ENCODE measurements around the gene NNMT.
A peak's percentile ranks its signal among the peaks of the same experiment; 100 is the strongest.

NNMT gene

DNA sequence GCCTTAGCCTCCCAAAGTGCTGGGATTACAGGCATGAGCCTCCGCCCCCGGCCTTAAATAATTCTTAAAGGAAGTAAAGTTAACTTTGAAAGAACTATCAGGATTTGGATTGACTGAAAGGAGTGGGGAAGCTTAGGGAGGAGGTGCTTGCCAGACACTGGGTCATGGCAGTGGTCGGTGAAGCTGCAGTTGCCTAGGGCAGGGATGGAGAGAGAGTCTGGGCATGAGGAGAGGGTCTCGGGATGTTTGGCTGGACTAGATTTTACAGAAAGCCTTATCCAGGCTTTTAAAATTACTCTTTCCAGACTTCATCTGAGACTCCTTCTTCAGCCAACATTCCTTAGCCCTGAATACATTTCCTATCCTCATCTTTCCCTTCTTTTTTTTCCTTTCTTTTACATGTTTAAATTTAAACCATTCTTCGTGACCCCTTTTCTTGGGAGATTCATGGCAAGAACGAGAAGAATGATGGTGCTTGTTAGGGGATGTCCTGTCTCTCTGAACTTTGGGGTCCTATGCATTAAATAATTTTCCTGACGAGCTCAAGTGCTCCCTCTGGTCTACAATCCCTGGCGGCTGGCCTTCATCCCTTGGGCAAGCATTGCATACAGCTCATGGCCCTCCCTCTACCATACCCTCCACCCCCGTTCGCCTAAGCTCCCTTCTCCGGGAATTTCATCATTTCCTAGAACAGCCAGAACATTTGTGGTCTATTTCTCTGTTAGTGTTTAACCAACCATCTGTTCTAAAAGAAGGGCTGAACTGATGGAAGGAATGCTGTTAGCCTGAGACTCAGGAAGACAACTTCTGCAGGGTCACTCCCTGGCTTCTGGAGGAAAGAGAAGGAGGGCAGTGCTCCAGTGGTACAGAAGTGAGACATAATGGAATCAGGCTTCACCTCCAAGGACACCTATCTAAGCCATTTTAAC is at the start of gene NNMT:
NNMT (plus strand) TSS at position 724 of the 929 bp plus-strand sequence; CDS start at position 882, 158 bp downstream.
- no peak for DNase-seq (ENCODE audit: low spot score)

DNA sequence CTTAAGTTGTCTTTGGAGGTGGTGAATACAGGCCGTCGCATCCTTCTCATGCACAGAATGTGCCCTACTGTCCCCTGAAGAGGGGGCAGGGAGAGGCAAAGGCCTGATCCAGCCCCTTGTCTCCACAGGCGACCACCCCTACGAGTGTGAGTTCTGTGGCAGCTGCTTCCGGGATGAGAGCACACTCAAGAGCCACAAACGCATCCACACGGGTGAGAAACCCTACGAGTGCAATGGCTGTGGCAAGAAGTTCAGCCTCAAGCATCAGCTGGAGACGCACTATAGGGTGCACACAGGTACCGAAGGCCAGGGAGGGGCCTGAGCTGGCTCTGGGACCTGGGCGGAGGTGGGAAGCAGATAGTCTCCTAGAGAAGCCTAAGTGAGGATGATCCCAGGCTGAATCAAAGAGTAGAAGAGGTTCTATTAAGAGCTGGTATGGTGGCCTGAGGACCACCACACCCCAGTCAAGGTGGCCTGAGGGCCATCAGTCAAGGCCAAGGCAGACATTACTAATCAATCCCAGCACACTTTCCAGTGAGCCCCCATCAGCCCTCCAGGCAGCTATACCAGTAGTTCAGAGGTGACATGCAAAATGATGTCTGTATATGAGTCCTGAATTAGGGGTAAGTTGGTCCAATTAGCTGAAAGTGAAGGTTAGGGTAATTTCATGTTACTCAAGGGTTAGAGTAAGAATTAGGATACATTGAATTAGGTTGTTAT is 49.0 kb upstream of the NNMT start:
- DNase-seq (ENCODE audit: low spot score) = no peak

DNA sequence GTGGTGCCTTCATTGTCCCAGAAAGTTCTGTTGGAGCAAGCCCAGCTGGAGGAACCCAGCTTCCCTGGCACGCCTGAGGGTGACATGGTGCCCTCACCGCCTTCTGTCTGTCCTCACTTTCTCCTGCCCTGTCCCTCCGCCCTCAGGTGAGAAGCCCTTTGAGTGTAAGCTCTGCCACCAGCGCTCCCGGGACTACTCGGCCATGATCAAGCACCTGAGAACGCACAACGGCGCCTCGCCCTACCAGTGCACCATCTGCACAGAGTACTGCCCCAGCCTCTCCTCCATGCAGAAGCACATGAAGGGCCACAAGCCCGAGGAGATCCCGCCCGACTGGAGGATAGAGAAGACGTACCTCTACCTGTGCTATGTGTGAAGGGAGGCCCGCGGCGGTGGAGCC is 46.0 kb upstream of the NNMT start:
- DNase-seq (ENCODE audit: low spot score) = no peak

DNA sequence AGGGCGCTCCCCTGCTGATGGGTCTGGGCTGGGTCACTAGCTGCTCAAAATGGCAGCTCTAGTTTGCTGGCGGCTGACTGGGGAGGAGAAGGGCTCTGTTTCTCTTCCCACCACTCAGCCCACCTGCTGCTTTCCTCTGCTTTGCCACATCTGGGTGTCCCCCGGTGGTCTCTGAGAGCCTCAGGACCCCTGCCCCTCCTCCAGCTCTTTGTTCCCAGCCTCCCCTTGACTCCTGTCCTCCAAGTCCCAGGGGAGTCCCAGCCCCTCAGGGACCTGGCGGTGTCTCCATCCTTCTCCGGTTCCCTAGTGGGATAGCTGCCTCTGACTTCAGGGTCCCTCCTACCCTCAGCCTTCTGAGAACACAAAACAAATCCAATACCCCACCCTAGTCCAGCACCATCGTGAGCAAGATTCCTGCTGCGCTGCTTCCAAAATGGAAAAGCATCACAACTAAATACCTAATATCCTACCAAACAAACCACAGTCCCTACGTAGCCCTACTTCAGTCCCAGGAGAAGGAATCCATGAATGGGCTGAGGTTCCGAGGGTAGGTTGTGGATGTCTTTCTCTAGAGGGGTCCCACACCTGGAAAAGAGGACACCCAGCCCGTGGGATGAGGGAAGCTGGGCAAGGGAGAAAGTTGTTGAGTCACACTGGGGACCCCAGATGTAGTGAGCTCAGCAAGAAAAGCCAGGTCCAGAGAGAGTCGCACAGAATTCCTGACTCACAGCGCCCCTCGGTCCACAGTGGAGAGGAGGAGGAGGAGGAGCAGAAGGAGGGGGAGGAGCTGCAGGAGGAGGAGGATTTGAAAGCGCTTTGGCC is 45.0 kb upstream of the NNMT start:
- no peak for DNase-seq (ENCODE audit: low spot score)

DNA sequence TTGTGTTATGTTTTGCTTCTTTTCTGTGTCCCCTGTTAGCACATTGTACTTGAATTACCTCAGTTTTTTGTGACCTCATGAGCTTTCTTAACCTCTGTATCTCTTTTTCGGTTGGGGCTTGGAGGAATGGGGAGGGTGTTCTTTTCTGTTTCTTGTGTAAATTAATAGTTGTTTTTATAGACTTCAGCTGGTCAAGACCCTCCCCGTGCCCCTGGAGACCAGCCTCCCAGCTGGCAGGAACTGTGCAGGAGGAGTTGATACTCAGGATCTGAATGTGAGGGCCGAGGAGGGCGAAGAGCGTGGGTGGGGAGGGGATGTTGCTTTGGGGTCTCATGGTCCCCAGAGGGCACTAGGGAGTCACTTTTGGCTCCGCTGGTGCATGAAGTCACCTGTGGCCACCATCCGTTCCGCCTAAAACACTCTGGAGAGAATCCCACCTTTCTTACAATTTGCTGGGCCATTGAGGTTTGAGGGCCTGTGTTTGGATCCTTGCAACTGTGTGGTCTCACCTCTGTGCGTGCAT is 44.3 kb upstream of the NNMT start:
- DNase-seq (ENCODE audit: low spot score) = no peak

DNA sequence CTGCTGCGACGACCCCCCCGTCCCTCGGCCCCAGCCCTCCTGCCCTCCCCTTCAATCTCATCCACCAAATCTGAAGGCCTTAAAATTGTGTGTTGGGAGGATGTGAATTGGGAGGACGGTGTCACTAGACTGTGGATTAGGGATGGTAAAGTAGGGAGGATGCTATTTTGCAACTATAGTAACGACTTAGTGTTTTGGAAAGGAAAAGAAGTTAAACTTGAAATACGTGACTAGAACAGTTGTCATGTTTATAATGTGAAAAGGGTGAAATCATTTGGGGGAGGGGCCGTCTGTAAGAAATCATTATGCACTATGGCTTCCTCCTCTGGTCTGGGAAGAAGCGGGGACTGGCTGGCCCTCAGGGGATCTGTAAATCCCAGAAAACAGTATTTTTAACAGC is 43.4 kb upstream of the NNMT start:
- no peak for DNase-seq (ENCODE audit: low spot score)

DNA sequence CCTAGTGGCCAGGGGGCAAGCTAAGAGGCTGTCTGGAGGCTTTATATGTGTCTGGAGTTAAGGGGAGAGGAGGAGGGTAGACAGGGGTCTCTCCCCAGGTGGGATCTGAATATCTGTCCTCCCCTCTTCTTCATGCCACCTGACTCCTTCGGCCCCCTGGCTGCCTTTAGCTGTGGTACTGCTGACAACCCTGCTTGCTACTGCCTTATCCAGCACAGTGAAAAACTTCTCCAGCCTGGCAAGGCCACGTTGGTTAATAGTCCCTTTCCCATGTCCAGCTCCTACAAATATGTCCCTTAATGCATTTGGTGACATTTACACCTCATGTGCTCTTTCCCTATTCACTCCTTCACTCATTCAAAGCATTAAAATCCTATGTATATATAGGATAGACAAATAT is 42.4 kb upstream of the NNMT start:
- no peak for DNase-seq (ENCODE audit: low spot score)

DNA sequence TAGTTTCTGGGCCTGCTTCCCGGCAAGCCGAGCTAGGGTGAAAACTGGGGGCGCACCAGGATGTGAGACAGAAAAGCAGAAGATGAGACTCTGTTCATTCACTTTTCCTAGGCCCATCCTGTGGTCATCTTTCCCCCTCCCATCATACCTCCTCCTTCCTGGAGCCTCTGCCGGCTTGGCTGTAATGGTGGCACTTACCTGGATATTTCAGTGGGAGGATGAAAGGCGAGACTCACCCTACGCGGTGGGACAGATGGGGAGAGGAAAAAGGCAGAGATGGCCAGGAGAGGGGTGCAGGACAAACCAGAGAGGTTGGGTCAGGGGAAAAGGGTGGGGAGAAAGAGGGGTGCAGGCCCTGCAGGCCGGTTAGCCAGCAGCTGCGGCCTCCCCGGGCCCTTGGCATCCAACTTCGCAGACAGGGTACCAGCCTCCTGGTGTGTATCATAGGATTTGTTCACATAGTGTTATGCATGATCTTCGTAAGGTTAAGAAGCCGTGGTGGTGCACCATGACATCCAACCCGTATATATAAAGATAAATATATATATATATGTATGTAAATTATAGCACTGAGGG is 41.5 kb upstream of the NNMT start:
- no peak for DNase-seq (ENCODE audit: low spot score)

DNA sequence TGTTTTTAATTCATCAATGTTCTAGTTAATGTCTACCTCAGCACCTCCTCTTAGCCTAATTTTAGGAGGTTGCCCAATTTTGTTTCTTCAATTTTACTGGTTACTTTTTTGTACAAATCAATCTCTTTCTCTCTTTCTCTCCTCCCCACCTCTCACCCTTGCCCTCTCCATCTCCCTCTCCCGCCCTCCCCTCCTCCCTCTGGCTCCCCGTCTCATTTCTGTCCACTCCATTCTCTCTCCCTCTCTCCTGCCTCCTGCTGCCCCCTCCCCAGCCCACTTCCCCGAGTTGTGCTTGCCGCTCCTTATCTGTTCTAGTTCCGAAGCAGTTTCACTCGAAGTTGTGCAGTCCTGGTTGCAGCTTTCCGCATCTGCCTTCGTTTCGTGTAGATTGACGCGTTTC is 40.9 kb upstream of the NNMT start:
- no peak for DNase-seq (ENCODE audit: low spot score)

DNA sequence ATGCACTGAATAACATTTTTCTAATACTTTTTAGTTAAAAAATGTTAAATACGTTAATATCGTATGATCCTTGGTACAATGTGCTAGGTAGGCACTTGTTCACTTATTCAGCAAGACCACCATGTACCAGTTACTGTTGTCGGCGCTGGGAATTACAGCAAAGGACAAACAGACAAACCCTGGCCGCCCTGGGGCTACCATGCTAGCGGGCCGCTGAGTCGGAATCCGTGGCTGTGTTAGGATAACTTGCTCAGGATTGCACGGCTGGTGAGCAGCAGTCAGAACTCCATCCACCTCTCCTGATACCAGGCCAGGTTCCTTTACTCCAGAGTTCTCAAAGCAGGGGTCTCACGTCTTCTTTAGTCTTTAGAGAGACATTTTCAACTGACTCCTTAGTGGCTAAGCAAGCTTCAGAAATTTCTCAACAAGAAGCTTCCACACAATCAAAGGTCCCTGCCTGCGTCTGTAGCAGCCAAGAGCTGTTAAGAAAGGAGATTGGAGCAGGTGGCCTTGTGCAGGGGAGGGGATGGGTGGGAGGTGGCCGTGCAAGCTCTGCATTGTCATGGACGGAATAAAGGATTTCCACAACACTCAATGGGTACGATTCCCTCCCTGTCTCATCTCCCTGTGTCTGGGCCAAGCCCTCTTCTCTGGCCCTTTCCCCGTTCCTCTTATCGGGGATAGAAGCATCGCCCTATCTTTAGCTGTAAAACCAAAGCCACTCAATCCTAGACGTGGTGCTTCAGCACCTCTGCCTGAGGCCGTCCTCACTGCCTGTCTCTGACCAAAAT is 39.8 kb upstream of the NNMT start:
- no peak for DNase-seq (ENCODE audit: low spot score)

DNA sequence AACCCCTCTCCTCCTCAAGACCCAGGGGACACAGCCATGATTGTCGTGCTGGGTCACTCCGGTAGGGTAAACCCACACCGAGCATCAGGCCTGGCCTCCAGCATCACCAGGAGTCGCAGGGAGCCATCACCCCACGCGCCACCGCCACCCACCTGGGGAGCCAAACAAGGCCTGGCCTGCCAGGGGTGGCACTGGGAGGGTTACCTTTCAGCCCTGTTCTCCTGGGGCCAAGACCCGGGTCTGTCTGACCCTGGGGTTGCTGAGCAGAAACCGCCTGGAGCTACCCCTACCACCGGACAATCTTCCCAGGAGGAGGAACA is 39.3 kb upstream of the NNMT start:
- DNase-seq (ENCODE audit: low spot score) = no peak

DNA sequence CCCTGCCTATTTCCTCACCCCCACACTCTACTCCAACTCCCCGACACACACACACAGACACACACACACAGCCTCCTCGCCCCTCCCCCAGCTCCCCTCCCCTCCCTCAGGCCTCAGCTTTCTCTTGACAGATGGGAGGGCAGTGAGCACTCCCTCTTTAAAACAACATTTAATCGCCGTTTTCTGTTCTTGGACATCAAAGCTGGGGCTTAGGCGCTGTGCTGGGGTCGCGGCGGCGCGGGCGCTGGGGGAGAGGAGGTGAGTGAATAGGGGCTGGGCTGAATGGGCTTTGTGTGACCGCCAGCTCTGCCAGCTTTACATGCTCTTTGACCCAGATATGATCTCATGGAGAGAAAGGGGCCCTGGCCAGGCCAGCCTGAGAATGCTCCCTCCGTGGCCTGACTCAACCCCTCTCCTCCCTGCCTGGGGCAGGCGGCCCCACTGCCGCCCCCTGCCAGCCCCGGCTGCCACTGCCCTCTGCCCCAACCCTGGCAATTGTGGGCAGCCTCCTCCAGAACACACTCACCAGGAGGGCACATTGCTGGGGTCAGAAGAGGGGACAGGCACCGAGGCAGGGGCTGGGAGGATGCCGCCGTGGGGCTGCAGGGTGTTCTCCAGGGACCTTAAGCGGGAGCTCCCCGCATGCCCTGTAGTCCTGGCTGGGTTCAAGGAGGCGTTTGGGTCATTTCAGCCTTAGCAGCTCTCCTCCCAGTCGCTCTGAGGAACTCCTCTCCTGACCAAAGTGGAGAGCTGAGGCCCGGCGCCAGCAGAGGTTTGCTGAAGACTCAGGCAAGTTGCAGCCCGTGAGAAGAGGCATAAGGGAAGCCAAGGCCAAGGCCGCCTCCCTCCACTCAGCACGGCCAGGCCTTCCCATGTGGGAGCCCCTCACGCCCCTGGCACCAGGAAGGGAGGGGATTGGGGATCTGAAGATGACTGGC is 38.3 kb upstream of the NNMT start:
- DNase-seq (ENCODE audit: low spot score) = no peak

DNA sequence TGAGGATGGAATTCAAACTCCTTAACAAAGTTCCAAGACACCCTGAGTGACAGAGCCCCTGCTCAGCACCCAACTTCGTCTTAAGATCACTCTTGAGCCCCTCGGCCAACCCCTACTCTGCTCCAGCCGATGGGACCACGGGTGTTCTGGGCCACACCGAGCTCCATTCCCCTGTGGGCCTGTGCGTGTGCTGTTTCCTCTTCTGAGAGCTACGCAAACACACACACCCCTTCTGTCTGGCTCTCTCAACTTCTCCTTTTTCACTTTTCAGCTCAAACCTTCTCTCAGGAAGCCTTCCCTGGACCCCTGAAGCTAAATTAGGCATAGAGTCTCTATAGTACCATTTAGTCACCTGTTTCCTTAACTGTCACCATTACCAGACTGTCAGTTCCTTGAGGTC is 37.5 kb upstream of the NNMT start:
- DNase-seq (ENCODE audit: low spot score) = no peak

DNA sequence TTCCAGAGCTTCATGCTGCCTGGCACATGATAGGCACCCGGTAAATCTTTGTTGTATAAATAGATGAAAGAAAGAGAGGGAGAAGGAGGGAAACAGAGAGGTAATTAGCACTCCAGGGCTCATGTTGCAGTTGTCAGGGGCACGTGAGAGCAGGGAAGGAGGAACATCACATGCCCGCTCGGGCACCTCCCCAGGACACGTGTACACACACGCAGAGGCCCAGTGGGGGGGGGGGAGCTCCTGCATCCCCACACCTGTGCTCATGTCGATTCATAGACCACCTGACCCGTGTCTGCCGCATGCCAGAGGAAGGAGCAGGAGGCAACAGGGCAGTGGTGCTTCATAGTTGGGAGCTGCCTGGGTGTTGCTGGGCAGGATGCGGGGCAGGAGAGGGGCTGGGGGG is 37.1 kb upstream of the NNMT start:
- no peak for DNase-seq (ENCODE audit: low spot score)

DNA sequence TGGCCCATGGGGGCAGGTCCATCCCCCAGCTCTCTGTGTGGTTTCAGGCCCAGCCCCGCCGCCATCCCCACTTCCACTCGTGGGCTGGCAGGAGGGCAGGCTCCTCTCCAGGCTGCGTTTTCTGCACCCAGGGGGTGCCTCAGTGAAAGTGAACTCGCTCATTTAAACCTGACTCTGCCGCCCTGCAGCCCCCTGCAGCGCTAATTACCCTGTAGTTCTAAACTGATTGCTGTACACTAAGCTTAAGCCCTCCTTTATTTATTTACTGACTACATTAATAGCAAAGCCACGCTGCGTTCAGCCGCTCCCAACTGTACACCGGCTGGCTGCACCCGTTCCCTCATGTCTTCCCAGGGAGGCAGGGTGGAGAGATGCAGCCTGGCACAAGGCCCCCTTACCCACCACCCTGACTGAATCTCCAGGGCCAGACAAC is 36.6 kb upstream of the NNMT start:
- no peak for DNase-seq (ENCODE audit: low spot score)

DNA sequence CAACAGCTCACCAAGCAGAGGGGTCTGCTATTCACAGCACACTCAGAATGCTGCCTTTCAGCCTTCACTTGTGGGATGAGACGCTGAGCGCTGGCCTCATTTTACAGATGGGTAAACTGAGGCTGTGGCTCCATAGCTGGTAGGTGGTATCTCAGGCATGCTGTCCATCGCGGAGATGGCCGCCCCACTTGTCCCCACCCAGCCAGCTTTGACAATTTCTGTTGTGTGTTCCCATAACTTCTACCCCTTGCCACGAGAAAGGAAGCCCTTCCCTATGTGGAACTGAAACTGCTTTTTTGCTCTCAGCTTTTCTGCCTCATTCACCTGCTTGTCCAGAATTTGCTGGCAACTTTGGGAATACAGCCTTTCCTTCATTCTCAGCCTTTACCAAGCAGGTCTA is 36.1 kb upstream of the NNMT start:
- DNase-seq (ENCODE audit: low spot score) = no peak

DNA sequence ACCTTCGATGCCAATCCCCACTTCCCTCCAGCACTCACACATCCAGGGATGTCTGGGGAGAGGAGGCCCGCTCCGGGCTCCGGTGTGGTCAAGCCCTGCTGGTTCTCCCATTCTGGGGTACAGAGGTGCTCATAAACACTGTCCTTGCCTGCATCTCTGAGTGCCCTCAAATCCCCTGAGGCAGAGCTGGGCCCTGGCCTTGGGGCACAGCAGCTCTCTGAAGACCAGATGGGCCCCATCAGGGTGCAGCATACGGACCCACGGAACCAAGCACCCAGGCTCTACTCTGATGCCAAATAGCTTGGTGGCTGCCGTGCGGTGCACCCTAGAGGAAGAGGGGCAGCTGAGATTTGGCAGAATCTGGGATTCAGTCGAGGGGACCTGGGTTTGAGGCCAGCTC is 35.7 kb upstream of the NNMT start:
- peak; percentile 46 for DNase-seq (ENCODE audit: low spot score)

DNA sequence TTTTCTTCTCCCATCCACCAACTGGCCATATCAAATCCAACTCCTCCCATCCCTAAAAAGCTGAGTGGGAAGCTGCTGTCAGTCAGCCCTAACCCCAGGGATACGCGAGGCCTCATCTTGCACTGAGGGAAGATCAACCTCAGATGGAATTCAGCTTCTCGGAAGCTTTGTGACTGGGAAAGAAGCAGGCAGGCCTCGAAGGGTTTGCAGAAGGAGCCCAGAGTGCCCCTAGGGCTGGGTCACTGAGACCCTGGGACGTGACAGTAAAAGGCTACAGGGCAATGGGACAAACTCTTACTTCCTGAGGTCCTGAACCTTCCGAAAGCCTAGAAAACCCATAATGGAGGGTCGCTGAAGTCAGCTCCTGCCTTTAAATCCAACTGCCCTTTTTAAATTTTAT is 34.4 kb upstream of the NNMT start:
- DNase-seq (ENCODE audit: low spot score) = no peak

DNA sequence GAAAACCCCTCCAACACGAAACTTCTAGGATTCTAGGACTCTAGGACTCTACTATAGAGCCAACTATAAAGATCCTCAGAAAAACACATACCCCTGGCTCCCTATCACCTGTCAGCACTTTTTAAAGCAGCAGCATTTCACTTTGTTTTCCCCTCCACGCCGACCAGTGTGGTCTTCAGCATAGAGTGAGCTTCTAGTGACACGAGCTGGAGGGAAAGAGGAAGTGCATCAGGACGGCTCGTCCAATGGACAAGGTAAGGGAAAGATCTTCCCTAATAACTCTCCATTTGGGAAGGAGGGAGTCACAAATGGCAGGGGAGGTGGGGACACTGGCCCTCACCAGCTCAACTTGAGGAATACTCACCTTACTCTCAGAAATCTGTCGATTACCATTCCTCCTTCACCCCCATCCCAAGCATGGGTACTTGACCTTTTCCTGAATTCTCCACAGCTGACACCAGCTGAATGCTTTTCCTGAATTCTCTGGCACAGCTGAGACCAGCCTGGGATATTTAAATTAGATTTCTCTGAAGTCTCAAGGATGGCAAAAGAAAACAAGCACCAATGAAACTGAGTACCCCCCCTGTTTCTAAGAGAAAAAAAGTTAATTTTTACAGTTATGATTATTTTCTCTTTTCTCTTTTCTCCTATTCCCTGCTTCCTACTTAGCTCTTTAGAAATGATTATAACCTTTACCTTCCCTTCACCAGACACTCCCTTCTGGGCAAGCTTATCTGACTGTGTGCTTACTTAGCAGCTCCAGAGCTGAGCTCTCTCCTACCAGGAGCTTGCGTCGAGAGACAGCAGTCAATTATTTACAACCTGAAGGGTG is 33.3 kb upstream of the NNMT start:
- DNase-seq (ENCODE audit: low spot score) = peak; percentile 80

Data from cerebellar cortex (tissue), 1 donor.